Measurements from ENCODE around the gene USP46. TPM values are rescaled to one million over a fixed set of nuclear protein-coding genes. Genes with fewer than 3 reads are reported as not detected.

The USP46 gene
- total and polyA plus RNA-seq, 2 of the 4 experiments (the other 2 are of a cell fraction) = 9.3 to 15.4 TPM

- Histone ChIP-seq H2AK9ac (replicated peaks; ENCODE audit: low read depth, low read length, poor library complexity) (no peak overlapping the region), H3K4me2 (ENCODE audit: low read depth, low read length) (no peak overlapping the region), H3K27me3 (ENCODE audit: control insufficient read depth, insufficient read depth, low read length) (no peaks in the 10 kb centered on the region), H3K4ac (ENCODE audit: low read depth, low read length) (no peak overlapping the region), H3K18ac (ENCODE audit: low read depth, low read length) (no peak overlapping the region), H3K79me1 (ENCODE audit: low read depth in 1 of 2, low read length in 2 of 2) (peaks cover 16 to 18% of the 10 kb centered on the region in 2 experiments; a peak in 3 of 4 replicates), H2BK20ac (ENCODE audit: low read depth, low read length) (no peak overlapping the region), H3K4me1 (ENCODE audit: control insufficient read depth, insufficient read depth, low read length) (no peaks in the 10 kb centered on the region), H3K56ac (ENCODE audit: extremely low read depth, insufficient read depth, low read length) (no peak overlapping the region), H2BK15ac (ENCODE audit: low read depth, low read length) (no peak overlapping the region), H3K9ac (ENCODE audit: low read depth, low read length) (no peak overlapping the region), H3K9me3 (ENCODE audit: control insufficient read depth, insufficient read depth, low read length) (no peaks in the 10 kb centered on the region), H4K5ac (ENCODE audit: low read depth, low read length) (no peak overlapping the region), H4K91ac (ENCODE audit: insufficient read depth, low read depth, low read length) (no peak overlapping the region), H4K8ac (ENCODE audit: low read depth in 2 of 2, low read length in 2 of 2) (no peak overlapping the region), H2BK5ac (ENCODE audit: low read depth, low read length, poor library complexity, severe bottlenecking) (no peak overlapping the region), H3K23ac (ENCODE audit: low read depth, low read length) (no peak overlapping the region), H3K36me3 (ENCODE audit: control insufficient read depth, insufficient read depth, low read length) (peaks cover 16% of the 10 kb centered on the region), H2BK120ac (ENCODE audit: low read depth, low read length) (no peak overlapping the region), H3K4me3 (ENCODE audit: insufficient read depth, low read depth, low read length) (no peak overlapping the region), H3K27ac (ENCODE audit: insufficient read depth, low read length) (no peak overlapping the region), H4K20me1 (ENCODE audit: insufficient read depth, low read length) (no peaks in the 10 kb centered on the region), H3K9me1 (ENCODE audit: insufficient read depth, low read length) (no peaks in the 10 kb centered on the region), H2AFZ (replicated peaks; ENCODE audit: low read length, poor library complexity) (no peak overlapping the region), H3K14ac (replicated peaks; ENCODE audit: low read depth, low read length) (no peak overlapping the region), H2AK5ac (ENCODE audit: low read depth, low read length) (no peak overlapping the region)
- TF ChIP-seq RAD21 (IDR thresholded peaks at IDR 0.05; ENCODE audit: low read length) (no peak), CEBPB (IDR thresholded peaks at IDR 0.05; ENCODE audit: low read depth, low read length) (no peak), MAZ (IDR thresholded peaks at IDR 0.05; ENCODE audit: borderline replicate concordance, low read depth, low read length) (no peak), MXI1 (IDR thresholded peaks at IDR 0.05; ENCODE audit: borderline replicate concordance, low read depth, low read length) (no peak), ELK1 (IDR thresholded peaks at IDR 0.05; ENCODE audit: borderline replicate concordance, low read depth, low read length) (no peak), CTCF (conservative IDR thresholded peaks at IDR 0.05; ENCODE audit: low read depth, low read length) (no peak), SMC3 (IDR thresholded peaks at IDR 0.05; ENCODE audit: low read depth, low read length) (no peak), FOS (IDR thresholded peaks at IDR 0.05; ENCODE audit: low read depth, low read length) (no peak)
- WGBS, 2 experiments (ENCODE audit: extremely low coverage in 2 of 2, insufficient read length in 1 of 2) = no CpG with 5 or more reads among the region's 3 CpGs
- no TSS peak for BruUV-seq (replicated peaks)
- ChIA-PET CTCF (no interaction called here), POLR2A (ENCODE audit: unreplicated experiment) (no interaction called here)
- DNase-seq (no peak), ATAC-seq (ENCODE audit: low read depth) (no peak)
- in situ Hi-C loops (cut with MboI; ENCODE audit: low sequenced_read_pairs) = no loop called here
- intact Hi-C loops (cut with micrococcal nuclease) = no loop called here
- dilution Hi-C loops (cut with HindIII; ENCODE audit: low sequenced_read_pairs, unreplicated experiment) = no loop called here
Measured at GRCh38 chr4:52622564-52622963, 36.5 kb downstream of the USP46 start.
